Stimulated activated CD4-positive, alpha-beta T cell treated with anti-CD3 and anti-CD28 coated beads, TNF-alpha, amount 100 ng/mL, for 1 hour (primary cell): ENCODE measurements around the gene SRL.
"Not testable (repeated sequence)": the region's sequence is repeated elsewhere in the genome, so short reads cannot be mapped to it uniquely, and the experiment has no call there.

Experiments used
- DNase-seq, 3 donors: peaks; one replicate each; pipeline ENCODE4 v3.0.0-alpha.2; 2020; ENCODE audit warnings: low read depth in 3 of 3, low spot score in 1 of 3

The SRL gene

DNA sequence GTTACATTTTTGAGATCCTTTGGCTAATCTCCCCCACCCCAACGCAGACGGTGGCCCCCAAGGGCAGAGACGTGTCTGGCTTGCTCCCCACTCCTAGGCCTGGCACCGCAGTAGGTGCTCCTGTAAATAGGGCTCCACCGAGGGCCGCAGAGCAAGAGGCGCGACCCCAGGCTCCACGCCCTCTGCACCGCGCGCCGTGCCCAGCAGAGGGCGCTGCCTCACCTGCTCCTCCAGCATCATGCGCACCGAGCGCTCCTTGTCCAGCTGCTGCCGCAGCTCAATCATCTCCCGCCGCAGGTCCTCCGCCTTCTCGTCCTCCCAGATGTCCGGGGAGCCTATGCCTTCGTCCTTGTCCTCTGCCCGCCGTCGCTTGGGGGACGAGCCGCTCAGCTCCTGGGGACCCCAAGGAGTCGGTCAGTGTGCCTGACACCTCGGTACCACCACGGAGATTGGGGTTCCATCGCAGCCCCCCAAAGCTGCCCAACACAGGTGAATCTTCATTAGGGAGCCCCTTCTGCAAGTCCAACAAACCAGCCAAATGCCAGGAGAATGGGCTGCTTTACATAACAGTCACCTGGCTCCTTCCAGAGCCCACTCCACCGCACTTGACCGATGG, 19.8 kb upstream of the SRL start:
- DNase-seq: peak in 1 of 3 donors; percentile 36

DNA sequence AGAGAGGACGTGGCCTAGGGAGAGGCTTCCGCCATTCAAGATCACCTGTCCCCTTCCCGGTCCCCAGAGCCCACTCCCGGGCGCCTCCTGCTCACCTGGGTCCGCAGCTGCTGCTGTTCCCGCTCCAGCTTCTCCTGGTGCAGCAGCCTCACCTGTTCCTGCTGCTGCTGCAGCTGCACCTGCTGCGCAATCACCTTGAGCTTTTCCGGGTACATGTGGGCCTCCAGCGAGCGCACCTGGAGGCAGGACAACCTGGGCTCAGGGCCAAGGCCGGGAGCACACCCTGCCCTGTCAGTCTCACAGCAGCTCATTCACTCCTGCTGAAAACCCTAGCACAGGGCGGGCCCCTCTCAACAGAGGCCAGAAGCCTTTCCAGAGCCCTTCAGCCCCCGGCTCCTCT, 18.5 kb upstream of the SRL start:
- no peak for DNase-seq

- no peak for DNase-seq
Observed at GRCh38 chr16:4257646-4258556, 16.0 kb upstream of the SRL start.

DNA sequence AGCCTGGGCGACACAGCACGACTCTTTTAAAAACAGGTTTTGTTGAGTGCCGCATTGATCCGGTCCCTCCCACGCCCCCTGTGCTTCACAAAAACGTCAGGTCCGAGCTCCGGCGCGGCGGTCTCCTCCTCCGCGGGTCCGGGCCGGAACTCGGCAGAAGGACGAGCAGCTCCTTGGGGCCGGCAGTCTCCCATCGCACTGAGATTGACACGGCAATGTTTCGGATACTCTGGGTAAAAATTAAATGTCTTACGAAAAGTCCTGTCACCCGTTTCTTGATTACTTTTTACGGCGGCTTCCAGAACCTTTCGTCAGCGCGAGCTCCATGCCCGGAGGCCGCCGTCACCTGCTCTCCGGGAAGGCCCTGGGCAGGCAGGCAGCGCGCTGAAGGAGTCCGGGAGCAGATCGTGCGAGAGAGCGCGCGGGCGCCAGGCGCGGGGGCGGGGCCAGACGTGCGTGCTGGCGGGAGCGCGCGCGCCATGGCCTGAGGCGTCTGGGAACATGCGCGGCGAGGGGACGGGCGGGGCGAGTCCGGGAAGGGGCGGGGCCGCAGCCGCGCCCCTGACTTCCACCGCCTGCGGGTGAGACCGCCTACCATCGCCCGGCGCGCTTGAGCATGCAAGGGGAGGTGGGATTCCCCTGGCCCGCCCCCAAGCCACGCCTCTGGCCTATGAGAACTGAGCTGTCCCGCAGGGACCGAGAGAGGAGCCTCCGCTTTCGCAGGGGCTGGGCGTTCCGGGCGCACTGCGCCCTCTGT, 11.7 kb upstream of the SRL start:
- peak; percentile 98 to 100 (median 99) for DNase-seq

- DNase-seq: not testable (repeated sequence)
Observed at GRCh38 chr16:4253012-4253393, 11.1 kb upstream of the SRL start.

DNA sequence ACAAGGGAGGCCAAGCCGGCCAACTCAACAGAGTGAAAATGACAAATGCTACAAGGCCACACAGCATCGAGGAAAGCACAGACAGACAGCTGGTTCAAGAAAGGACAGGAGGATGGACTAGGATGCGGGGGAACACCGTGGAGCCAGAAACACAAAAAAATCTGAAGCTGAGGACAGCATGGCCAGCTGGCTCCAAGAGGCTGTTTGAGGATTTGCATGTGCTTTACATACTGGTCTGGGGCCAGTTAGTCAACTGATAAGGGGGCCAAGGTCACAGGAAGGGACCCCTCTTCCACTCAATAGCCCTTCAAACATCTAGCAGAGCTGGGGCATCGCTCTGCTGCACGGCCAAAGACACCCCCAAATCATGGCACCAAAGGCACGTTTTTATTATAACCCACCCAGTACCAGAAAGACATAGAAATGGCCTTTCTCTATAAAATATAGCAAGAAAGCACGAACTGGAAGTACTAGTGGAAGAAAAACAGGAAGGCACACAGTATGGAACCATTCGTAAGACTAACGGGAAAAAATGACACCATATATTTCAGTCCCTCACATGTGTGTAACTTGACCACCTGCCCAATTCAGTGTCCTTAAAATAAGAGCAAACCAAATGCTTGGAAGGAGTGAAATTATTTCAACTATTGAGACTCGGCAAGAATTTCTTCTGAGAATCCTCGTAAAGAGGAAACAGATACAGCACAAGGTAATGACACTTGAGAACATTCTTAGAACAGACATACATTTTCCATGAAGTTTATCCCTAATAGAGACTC, 7.8 kb upstream of the SRL start:
- no peak for DNase-seq

- no peak for DNase-seq
Observed at GRCh38 chr16:4247460-4247784, 5.5 kb upstream of the SRL start.

GRCh38 chr16:4246777-4247459, 5.0 kb upstream of the SRL start:
- no peak for DNase-seq

DNA sequence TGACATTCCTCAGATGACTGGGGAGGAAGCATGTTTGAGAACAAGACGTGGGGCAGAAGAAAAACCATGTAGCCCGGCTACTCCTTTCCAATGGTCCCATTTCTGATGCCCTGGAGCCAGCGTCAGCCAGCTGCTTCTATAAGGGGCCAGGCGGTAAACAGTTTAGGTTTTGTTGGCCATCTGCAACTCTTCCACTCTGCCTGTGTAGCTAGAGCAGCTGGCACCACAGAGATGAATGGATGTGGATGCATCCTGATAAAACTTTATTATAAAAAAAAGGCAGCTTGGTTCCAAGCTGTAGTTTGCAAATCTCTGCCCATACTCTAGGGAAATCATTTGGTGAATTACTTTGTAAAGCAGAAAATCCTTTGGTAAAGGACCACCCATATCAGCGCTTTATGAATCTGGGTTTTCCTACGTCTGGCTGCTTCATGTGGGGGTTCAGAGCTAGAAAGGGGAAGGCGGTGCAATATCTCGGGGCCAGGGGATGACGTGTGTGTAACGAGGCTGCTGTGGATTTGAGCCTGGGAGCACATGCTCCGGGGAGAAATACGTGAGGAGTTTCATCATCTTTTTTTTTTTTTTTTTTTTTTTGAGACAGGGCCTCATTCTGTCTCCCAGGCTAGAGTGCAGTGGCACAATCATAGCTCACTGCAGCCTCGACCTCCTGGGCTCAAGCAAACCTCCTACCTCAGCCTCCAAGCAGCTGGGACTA, 3.4 kb upstream of the SRL start:
- DNase-seq: no peak

DNA sequence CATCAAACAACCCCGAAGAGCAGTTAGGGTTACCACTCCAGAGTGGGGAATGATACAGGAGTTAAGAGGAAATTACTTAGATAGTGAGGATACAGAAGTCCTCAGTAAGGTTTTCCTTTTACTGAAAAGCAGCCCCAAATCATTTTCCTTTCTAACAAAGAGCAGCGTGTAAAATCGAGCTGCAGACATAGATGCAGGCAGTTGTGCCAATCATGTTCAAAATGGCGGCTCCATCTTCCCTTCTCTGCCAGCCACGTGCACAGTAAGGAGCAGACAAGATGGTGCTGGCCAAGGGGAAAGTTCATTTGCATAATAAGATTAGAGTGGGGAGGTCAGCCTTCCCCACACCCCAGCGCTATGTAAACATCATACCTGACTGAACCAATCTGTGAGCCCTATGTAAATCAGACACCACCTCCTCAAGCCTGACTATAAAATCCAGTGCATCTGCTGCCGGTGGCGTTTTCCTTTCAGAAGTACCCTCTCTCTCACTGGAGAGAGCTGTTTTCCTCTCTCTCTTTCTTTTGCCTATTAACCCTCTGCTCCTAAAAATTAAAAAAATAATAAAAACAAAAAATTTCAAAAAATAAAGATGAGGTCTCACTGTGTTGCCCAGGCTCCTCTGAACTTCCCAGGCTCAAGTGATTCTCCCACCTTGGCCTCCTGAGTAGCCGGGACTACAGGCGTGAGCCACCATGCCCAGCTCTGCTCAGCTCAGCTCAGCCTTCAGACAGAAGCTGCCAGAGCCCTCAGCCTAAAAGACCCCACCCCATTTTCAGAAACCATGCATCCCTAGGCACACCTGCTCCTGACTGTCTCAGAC, 2.6 kb upstream of the SRL start:
- no peak for DNase-seq

GRCh38 chr16:4241258-4241927, 487 bp downstream of the SRL start:
- DNase-seq: no peak

DNA sequence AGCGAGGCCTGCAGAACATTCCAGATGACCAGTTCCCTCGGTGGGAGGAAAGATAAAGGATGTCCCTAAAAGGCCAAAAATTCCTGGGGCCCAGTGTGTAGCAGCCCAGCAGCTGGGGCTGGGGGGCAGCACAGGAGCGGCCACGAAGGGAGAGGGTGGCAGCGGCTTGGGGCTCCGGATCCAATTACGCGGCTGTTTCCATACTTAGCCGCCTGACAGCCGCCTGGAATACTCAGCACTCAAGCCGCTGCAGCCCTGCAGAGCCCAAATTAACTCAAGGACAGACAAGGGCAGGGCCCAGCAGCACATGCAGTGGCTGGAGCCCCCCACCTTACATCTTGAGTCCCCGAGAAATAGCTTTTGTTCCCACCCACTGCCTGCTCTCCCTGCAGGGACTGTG, 1.3 kb downstream of the SRL start:
- no peak for DNase-seq

DNA sequence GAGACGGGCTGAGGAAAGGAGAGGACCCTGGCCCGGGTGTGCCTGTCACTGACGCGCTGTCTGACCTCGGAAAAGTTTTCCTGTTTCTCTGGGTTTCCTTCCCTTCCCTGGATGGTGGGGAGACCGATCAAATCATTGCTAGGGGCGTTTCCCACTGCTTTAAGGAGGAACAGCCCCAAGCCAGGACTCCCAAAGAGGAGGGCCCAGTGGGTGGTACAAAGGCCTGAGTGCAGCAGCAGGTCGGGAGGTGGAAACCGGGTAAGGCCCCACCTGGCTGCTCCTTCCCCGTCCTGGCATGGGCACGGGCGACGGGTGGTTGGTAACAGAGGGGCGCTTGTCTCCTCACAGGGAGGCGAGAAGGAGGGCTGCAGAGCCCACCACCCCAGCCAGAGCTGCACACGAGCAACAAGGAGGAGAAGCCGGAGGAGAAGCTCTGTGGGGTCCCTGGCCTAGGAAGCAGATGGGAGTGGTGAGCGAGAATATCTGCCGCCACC, 2.2 kb downstream of the SRL start:
- no peak for DNase-seq

DNA sequence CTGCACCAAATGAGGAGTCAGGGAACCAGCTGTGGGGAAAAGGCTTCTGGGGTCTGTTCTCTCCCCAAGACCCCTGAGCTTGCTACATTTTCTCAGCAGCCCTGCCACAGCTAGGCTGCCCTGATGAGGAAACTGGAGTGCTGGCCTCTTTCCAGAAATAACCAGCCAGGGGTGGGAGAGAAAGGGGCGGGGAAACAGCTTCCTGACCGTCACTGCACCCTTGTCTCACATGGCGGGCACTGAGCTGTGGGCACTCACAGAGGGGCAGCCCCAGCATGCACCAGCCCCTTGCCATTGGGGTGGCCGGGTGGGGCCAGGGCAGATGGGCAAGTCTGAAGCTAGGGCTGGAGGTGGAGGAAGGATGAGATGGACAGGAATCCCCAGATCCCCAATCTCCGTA, 2.9 kb downstream of the SRL start:
- DNase-seq: no peak

- DNase-seq: no peak
Observed at GRCh38 chr16:4233431-4233830, 8.4 kb downstream of the SRL start.

DNA sequence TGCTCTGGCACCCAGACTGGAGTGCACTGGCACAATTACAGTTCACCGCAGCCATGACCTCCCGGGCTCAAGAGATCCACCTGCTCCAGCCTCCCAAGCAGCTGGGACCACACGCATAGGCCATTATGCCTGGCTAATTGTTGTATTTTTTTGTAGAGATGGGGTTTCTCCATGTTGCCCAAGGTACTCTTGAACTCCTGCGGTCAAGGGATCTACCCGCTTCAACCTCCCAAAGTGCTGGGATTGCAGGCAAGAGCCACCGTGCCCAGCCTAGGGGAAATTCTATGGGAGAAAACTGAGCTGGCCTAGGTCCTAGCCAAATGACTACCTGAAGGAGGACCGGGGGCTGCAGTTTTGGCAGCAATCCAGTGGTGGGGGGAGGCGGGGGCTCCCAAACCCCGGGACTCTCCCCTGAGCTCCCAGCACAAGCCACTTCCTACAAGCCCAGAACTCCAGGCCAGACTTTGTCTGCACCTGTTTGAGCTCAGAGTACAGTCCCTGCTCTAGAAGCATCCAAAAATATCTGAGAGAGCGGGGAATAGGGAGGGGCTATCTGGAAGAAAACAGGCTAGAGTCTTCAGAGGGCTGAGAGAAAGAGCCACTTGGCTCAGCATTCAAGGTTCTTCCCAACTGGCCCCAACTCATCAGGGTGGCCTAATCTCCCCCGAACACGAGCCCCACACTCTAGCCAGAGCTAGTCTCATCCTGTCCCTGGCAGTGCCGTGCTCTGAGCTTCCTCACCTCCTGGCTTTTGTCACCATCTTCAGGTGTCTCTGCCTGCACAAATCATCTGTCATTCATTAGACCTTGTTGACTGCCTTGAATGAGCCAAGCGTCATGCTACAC, 9.1 kb downstream of the SRL start:
- DNase-seq: no peak

DNA sequence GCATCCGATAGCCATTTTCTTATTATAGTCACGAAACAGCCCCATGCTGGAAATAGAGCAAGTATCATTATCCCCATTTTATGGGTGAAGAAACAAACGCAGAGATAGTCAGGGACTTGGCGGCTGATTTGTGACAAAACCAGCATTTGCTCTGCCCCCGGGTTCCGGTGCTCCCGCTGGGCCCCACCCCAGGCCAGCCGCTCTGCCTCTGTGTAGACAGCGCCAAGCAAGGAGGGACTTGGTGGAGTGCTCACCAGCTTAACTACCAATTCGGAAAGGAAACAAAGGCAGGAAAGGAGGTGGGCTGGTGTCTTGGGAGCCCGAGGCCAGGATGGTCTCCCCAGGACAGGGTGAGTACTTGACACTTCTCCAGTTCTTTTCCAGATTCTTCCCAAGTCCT, 10.0 kb downstream of the SRL start:
- DNase-seq: no peak

DNA sequence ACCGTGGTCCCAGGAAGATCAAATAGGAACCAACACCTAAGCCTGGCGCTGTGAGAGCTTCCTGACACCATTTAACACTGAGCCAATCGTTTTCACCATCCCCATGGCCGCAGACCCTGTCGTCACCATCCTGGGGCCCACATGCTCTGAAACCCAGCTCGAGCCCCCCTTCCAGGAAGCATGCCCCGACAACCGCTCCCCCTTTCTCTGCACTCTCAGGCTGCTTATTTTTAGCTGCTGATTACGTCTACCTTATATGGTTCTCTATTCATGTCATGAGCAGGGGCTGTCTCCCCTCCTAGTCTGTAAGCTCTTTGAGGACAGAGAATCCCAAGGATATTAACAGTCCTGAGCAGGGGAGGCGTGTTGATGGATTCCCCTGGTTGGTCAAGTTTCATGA, 10.5 kb downstream of the SRL start:
- DNase-seq: no peak
